Astrocyte (in vitro differentiated cells and primary cell): ENCODE data around the gene PRDM2.

Source experiments
- CTCF ChIP-seq: IDR thresholded peaks from 2 replicates; pipeline ENCODE4 v1.5.1; 2011; ENCODE audit warnings: low read depth, mild to moderate bottlenecking, inconsistent platforms, low read length, moderate library complexity; ENCODE audit not compliant: insufficient read depth
- EZH2 ChIP-seq: IDR thresholded peaks from 2 replicates; pipeline ENCODE4 v1.6.1; 2012; ENCODE audit warnings: mild to moderate bottlenecking, low read length, inconsistent platforms; ENCODE audit not compliant: insufficient read depth

- no peak for TF ChIP-seq EZH2
- TF ChIP-seq CTCF, result no peak
Observed at GRCh38 chr1:13757693-13758092, 57.7 kb downstream of the PRDM2 start.
